Measurements from ENCODE around the gene C11orf68. TPM values are rescaled to one million over a fixed set of nuclear protein-coding genes. Genes with fewer than 3 reads are reported as not detected.
"Not testable (repeated sequence)": the region's sequence is repeated elsewhere in the genome, so short reads cannot be mapped to it uniquely, and the experiment has no call there.

The C11orf68 gene
- total RNA-seq, 2 experiments from 2014 or later = 10.7 to 28.1 TPM

GRCh38 chr11:65953471-65953870, 34.6 kb upstream of the C11orf68 start:
- BruUV-seq (replicated peaks) = no TSS peak
- intact Hi-C loops (cut with micrococcal nuclease; ENCODE audit: unreplicated experiment) = no loop called here

GRCh38 chr11:65952052-65952521, 33.2 kb upstream of the C11orf68 start:
- CTCF ChIA-PET (ENCODE audit: unreplicated experiment) = no interaction called here
- BruUV-seq (replicated peaks) = no TSS peak
- TF ChIP-seq CTCF (conservative IDR thresholded peaks at IDR 0.05; ENCODE audit: low read length) (no peak), EZH2phosphoT487 (IDR thresholded peaks at IDR 0.05; ENCODE audit: borderline replicate concordance, low read depth, low read length) (no peak)
- Histone ChIP-seq H3K36me3 (ENCODE audit: insufficient read depth, low read length) (no peaks in the 10 kb centered on the region), H3K79me2 (ENCODE audit: insufficient read depth, low read depth, low read length) (no peaks in the 10 kb centered on the region), H3K4me2 (ENCODE audit: low read length) (no peak overlapping the region), H3K4me1 (ENCODE audit: insufficient read depth, low read length, poor library complexity, severe bottlenecking) (peaks cover 8% of the 10 kb centered on the region), H3K4me3 (ENCODE audit: low read depth, low read length, poor library complexity, severe bottlenecking) (no peak overlapping the region), H3K9me2 (ENCODE audit: insufficient read depth, low read length) (no peaks in the 10 kb centered on the region), H2AFZ (ENCODE audit: low read length) (no peak overlapping the region), H3K27ac (ENCODE audit: low read depth, low read length, poor library complexity, severe bottlenecking) (no peak overlapping the region), H4K20me1 (ENCODE audit: insufficient read depth, low read length) (no peaks in the 10 kb centered on the region), H3K9me3 (ENCODE audit: low read length) (no peaks in the 10 kb centered on the region)
- DNase-seq (ENCODE audit: low spot score) = no peak
- intact Hi-C loops (cut with micrococcal nuclease; ENCODE audit: unreplicated experiment) = no loop called here
- POLR2A ChIA-PET = interaction anchor here (0.8 to 0.9 kb wide), 2 partner anchors 22 to 199 kb away, joined by 3 to 6 read pairs; no protein-coding TSS in a partner anchor

More at GRCh38 chr11:65953471-65953870, 34.6 kb upstream of the C11orf68 start:
- no peak overlapping the region for H3K4me2 ChIP-seq (ENCODE audit: low read length)
- no peaks in the 10 kb centered on the region for H3K36me3 ChIP-seq (ENCODE audit: insufficient read depth, low read length)
- ChIA-PET CTCF (ENCODE audit: unreplicated experiment) (no interaction called here), POLR2A (no interaction called here)
- H3K4me1 ChIP-seq (ENCODE audit: insufficient read depth, low read length, poor library complexity, severe bottlenecking) = peaks cover 11% of the 10 kb centered on the region
- H2AFZ ChIP-seq (ENCODE audit: low read length) = no peak overlapping the region
- no peaks in the 10 kb centered on the region for H3K9me2 ChIP-seq (ENCODE audit: insufficient read depth, low read length)
- no peak for DNase-seq (ENCODE audit: low spot score)
- H3K9me3 ChIP-seq (ENCODE audit: low read length) = no peaks in the 10 kb centered on the region
- TF ChIP-seq EZH2phosphoT487 (IDR thresholded peaks at IDR 0.05; ENCODE audit: borderline replicate concordance, low read depth, low read length) (no peak), CTCF (conservative IDR thresholded peaks at IDR 0.05; ENCODE audit: low read length) (no peak)
- no peaks in the 10 kb centered on the region for H4K20me1 ChIP-seq (ENCODE audit: insufficient read depth, low read length)
- H3K4me3 ChIP-seq (ENCODE audit: low read depth, low read length, poor library complexity, severe bottlenecking) = no peak overlapping the region
- no peaks in the 10 kb centered on the region for H3K79me2 ChIP-seq (ENCODE audit: insufficient read depth, low read depth, low read length)
- no peak overlapping the region for H3K27ac ChIP-seq (ENCODE audit: low read depth, low read length, poor library complexity, severe bottlenecking)

- H3K79me2 ChIP-seq (ENCODE audit: insufficient read depth, low read depth, low read length); H4K20me1 ChIP-seq (ENCODE audit: insufficient read depth, low read length); H3K9me3 ChIP-seq (ENCODE audit: low read length); H3K4me1 ChIP-seq (ENCODE audit: insufficient read depth, low read length, poor library complexity, severe bottlenecking); H2AFZ ChIP-seq (ENCODE audit: low read length); BruUV-seq (replicated peaks); DNase-seq (ENCODE audit: low spot score); H3K9me2 ChIP-seq (ENCODE audit: insufficient read depth, low read length); H3K4me2 ChIP-seq (ENCODE audit: low read length); intact Hi-C loops (cut with micrococcal nuclease; ENCODE audit: unreplicated experiment); CTCF ChIA-PET (ENCODE audit: unreplicated experiment); H3K4me3 ChIP-seq (ENCODE audit: low read depth, low read length, poor library complexity, severe bottlenecking); H3K36me3 ChIP-seq (ENCODE audit: insufficient read depth, low read length); H3K27ac ChIP-seq (ENCODE audit: low read depth, low read length, poor library complexity, severe bottlenecking): not testable (repeated sequence)
- POLR2A ChIA-PET = interaction anchor here (0.9 kb wide), 1 partner anchor 23 kb away, joined by 3 read pairs; no protein-coding TSS in a partner anchor
These were observed 32.8 kb upstream of the C11orf68 start for GRCh38 chr11:65951641-65952040.

GRCh38 chr11:65950711-65951110, 31.8 kb upstream of the C11orf68 start:
- H3K9me2 ChIP-seq (ENCODE audit: insufficient read depth, low read length); BruUV-seq (replicated peaks); H3K36me3 ChIP-seq (ENCODE audit: insufficient read depth, low read length); H2AFZ ChIP-seq (ENCODE audit: low read length); H3K27ac ChIP-seq (ENCODE audit: low read depth, low read length, poor library complexity, severe bottlenecking); H3K4me2 ChIP-seq (ENCODE audit: low read length); H4K20me1 ChIP-seq (ENCODE audit: insufficient read depth, low read length); POLR2A ChIA-PET; H3K9me3 ChIP-seq (ENCODE audit: low read length); H3K4me1 ChIP-seq (ENCODE audit: insufficient read depth, low read length, poor library complexity, severe bottlenecking); intact Hi-C loops (cut with micrococcal nuclease; ENCODE audit: unreplicated experiment); H3K4me3 ChIP-seq (ENCODE audit: low read depth, low read length, poor library complexity, severe bottlenecking); CTCF ChIA-PET (ENCODE audit: unreplicated experiment); DNase-seq (ENCODE audit: low spot score); H3K79me2 ChIP-seq (ENCODE audit: insufficient read depth, low read depth, low read length): not testable (repeated sequence)
